Right lobe of liver (tissue), 4 donors: Measurements from ENCODE around the gene CLNK.

Experiments
- CTCF ChIP-seq, 4 donors: fragments of 200-600 bp in 3 of 4; fragments of 450-650 bp in 1 of 4; IDR thresholded peaks; one replicate each; pipeline versions ENCODE4 v1.5.1 to v1.8.0; 2016 to 2022; ENCODE audit warnings: antibody characterized with exemption in 4 of 4, mild to moderate bottlenecking in 2 of 4
- POLR2A ChIP-seq: fragments of 450-650 bp; IDR thresholded peaks from one replicate; pipeline ENCODE4 v1.6.1; 2017; ENCODE audit warnings: antibody characterized with exemption, mild to moderate bottlenecking
- donor health status: DM: no; HTN: no; CAD: no.
- donor health status: DM: no; HTN: no; CAD: no.
- donor health status: DM: no; HTN: yes; CAD: no.

- TF ChIP-seq CTCF (IDR thresholded peaks at IDR 0.05): no peak
- TF ChIP-seq POLR2A: no peak
Measured at GRCh38 chr4:10682397-10682796, 2.2 kb downstream of the CLNK start.
